K562 (cell line): ENCODE data around the gene PACS1. TPM values are rescaled to one million over a fixed set of nuclear protein-coding genes. Genes with fewer than 3 reads are reported as not detected.

ENCODE experiments used
- ATAC-seq: fragments of 200-7000 bp; cut with Tn5 transposase; 3 replicates; pipeline ENCODE4 v1.9.1; 2020; ENCODE audit warnings: moderate library complexity
- BruUV-seq: library from RNA; stranded (reverse); fragments of 400-500 nt; replicated peaks from 2 replicates; lab custom pipeline; 2021; lab: Mats Ljungman, UMichigan
- CTCF ChIA-PET: fragments of 300-600 bp; formaldehyde crosslinking; extraction: SDS; loops from one replicate; lab custom pipeline; 2021; ENCODE audit warnings: low intra/inter-chr PET ratio; lab: Yijun Ruan, JAX
- POLR2A ChIA-PET: fragments of 300-600, 350-650 bp; sonication (Branson Sonifier 250); formaldehyde crosslinking; extraction: SDS; loops from one replicate; lab custom pipeline; 2021; ENCODE audit warnings: antibody characterized with exemption, inconsistent platforms; lab: Yijun Ruan, JAX
- DNase-seq, 4 experiments: peaks; one replicate each; pipeline versions ENCODE4 v3.0.0 to v3.0.0-alpha.2; 2011 to 2018; ENCODE audit warnings: low spot score in 3 of 4, mixed read lengths in 3 of 4; ENCODE audit errors: extremely low read depth in 1 of 4
- FAIRE-seq: peaks from 2 replicates; lab custom pipeline; 2011; peaks lifted over from hg19 to GRCh38; lab: Jason Lieb, UNC
- H2AFZ ChIP-seq: 2 replicates; pipeline ENCODE4 v1.6.0; 2011; ENCODE audit warnings: low read depth, low read length, control low read depth, inconsistent platforms
- H3K27ac ChIP-seq: fragments of 200-600 bp; 3 replicates; pipeline ENCODE4 v1.8.0; 2011; ENCODE audit warnings: low read depth, mild to moderate bottlenecking, control low read depth, inconsistent platforms, low read length, moderate library complexity, mixed read lengths; ENCODE audit errors: extremely low read depth
- H3K27me3 ChIP-seq, 2 experiments: fragments of 300-600 bp in 1 of 2; 2 replicates in 1 of 2; 3 replicates in 1 of 2; pipeline versions ENCODE4 v1.6.0 to v1.8.0; 2011; ENCODE audit warnings: inconsistent platforms in 2 of 2, low read length in 2 of 2, mild to moderate bottlenecking in 1 of 2, mixed read lengths in 1 of 2, moderate library complexity in 1 of 2; ENCODE audit not compliant: control insufficient read depth in 2 of 2, insufficient read depth in 2 of 2
- H3K36me3 ChIP-seq: fragments of 300-600 bp; 3 replicates; pipeline ENCODE4 v1.8.0; 2011; ENCODE audit warnings: mild to moderate bottlenecking, low read length, inconsistent platforms; ENCODE audit not compliant: control insufficient read depth, insufficient read depth
- H3K4me1 ChIP-seq, 2 experiments: fragments of 200-600 bp in 1 of 2; replicated peaks in 1 of 2; 2 replicates in 1 of 2; 3 replicates in 1 of 2; pipeline versions ENCODE4 v1.5.1 to v1.8.0; 2011; ENCODE audit warnings: inconsistent platforms in 2 of 2, low read length in 2 of 2, mild to moderate bottlenecking in 1 of 2, mixed read lengths in 1 of 2, moderate library complexity in 1 of 2; ENCODE audit not compliant: control insufficient read depth in 2 of 2, insufficient read depth in 2 of 2
- H3K4me2 ChIP-seq: 2 replicates; pipeline ENCODE4 v1.6.1; 2011; ENCODE audit warnings: low read length, control low read depth, inconsistent platforms, mixed read lengths; ENCODE audit not compliant: insufficient read depth
- H3K4me3 ChIP-seq: fragments of 200-600 bp; sonication (generic), shearing (Covaris generic); 2 replicates; pipeline ENCODE4 v1.5.1; 2016; ENCODE audit warnings: control low read depth, inconsistent platforms
- H3K79me2 ChIP-seq: fragments of 200-600 bp; 3 replicates; pipeline ENCODE4 v1.8.0; 2011; ENCODE audit warnings: low read length, inconsistent platforms; ENCODE audit not compliant: control insufficient read depth, insufficient read depth
- H3K9ac ChIP-seq, 2 experiments: 2 replicates each; pipeline versions ENCODE4 v1.6.0 to v1.6.1; 2011; ENCODE audit warnings: low read depth in 2 of 2, low read length in 2 of 2, control low read depth in 1 of 2, inconsistent platforms in 1 of 2, mild to moderate bottlenecking in 1 of 2, mixed read lengths in 1 of 2; ENCODE audit not compliant: insufficient read depth in 1 of 2
- H3K9me1 ChIP-seq: one replicate; pipeline ENCODE4 v1.6.0; 2011; ENCODE audit warnings: inconsistent platforms, mild to moderate bottlenecking, low read length, moderate library complexity; ENCODE audit not compliant: control insufficient read depth, insufficient read depth
- H3K9me3 ChIP-seq: replicated peaks from 2 replicates; pipeline ENCODE4 v1.5.1; 2011; ENCODE audit warnings: low read depth, low read length, inconsistent platforms; ENCODE audit not compliant: control insufficient read depth, insufficient read depth
- H4K20me1 ChIP-seq: replicated peaks from 2 replicates; pipeline ENCODE4 v1.6.1; 2011; ENCODE audit warnings: low read length, inconsistent platforms, mixed read lengths; ENCODE audit not compliant: control insufficient read depth, insufficient read depth
- SETDB1 ChIP-seq: IDR thresholded peaks from one replicate; pipeline ENCODE4 v1.6.1; 2012; ENCODE audit warnings: low read length, control low read depth, inconsistent platforms
- ZBTB40 ChIP-seq, 2 experiments: fragments of 450-650 bp in 1 of 2; sonication (generic) in 1 of 2; formaldehyde crosslinking in 1 of 2; IDR thresholded peaks; 2 replicates each; pipeline versions ENCODE4 v1.7.1 to v1.9.0; 2016 to 2022; ENCODE audit warnings: inconsistent platforms in 1 of 2, mild to moderate bottlenecking in 1 of 2, missing genetic modification reagents in 1 of 2
- WGBS: fragments of 100-300 bp; shearing (Covaris generic); methylation state at CpG from one replicate; pipeline ENCODE4 v1.1.6; 2016; ENCODE audit warnings: low coverage, mixed read lengths; ENCODE audit not compliant: insufficient coverage; ENCODE audit errors: missing lambda C conversion rate; 5-methylcytosine and 5-hydroxymethylcytosine counted together
- in situ Hi-C: fragments of 300-500 bp; cut with MboI; formaldehyde crosslinking; loops from 4 replicates; pipeline ENCODE4 v1.15.0; 2018; ENCODE audit warnings: inconsistent platforms, mixed read lengths
- intact Hi-C: fragments of 100-400 bp; cut with micrococcal nuclease; formaldehyde crosslinking; loops from 2 replicates; pipeline ENCODE4 v1.14.2; 2022
- polyA plus RNA-seq, 8 experiments: library from polyadenylated mRNA; depleted of rRNA in 4 of 8; stranded (reverse) in 5 of 8; unstranded in 3 of 8; fragments of >200 nt; fragmentation: Nextera tagmentation in 2 of 8; fragmentation: Illumina TruSeq in 1 of 8; extraction: Ambion mirVana in 2 of 8; extraction: Trizol in 1 of 8; gene quantifications; 2 replicates each; pipeline versions ENCODE4 v1.2.1 to v1.2.3, GENCODE V29; 2011 to 2014; ENCODE audit warnings: inconsistent platforms in 1 of 8, missing spikeins in 1 of 8
- total RNA-seq, 7 experiments: library from RNA; depleted of rRNA in 6 of 7; stranded (reverse); fragments of >200 nt in 6 of 7; fragmentation: Illumina TruSeq in 2 of 7; extraction: Trizol in 2 of 7; gene quantifications; 2 replicates each; pipeline versions ENCODE4 v1.2.1 to v1.2.3, GENCODE V29; 2011 to 2021; ENCODE audit warnings: low replicate concordance in 1 of 7

The PACS1 gene
- total and polyA plus RNA-seq, 9 of the 15 experiments (the other 6 are each of a cell fraction or from before 2014, with no cell fraction given), result 0.34 to 28.1 (median 8.5) TPM

- no TSS peak for BruUV-seq
- Histone ChIP-seq H3K36me3 (no peaks in the 10 kb centered on the region), H3K9me3 (peaks cover 3% of the 10 kb centered on the region; the same call in 1 of the 2 replicates), H3K27ac (no peak overlapping the region), H4K20me1 (no peaks in the 10 kb centered on the region), H3K79me2 (no peaks in the 10 kb centered on the region), H3K4me3 (no peak overlapping the region), H3K9ac (no peak overlapping the region), H2AFZ (no peak overlapping the region), H3K27me3 (peaks cover 2 to 5% of the 10 kb centered on the region in 2 experiments; a peak in 3 of 5 replicates), H3K4me2 (no peak overlapping the region), H3K4me1 (no peaks in the 10 kb centered on the region), H3K9me1 (no peaks in the 10 kb centered on the region)
- ATAC-seq, result no peak
- DNase-seq, result no peak
- intact Hi-C loops, result no loop called here
- CTCF ChIA-PET, result no interaction called here
- POLR2A ChIA-PET, result interaction anchor here (0.6 kb wide), 1 partner anchor 133 kb away, joined by 3 read pairs; the partner anchor contains the start of gene FOSL1
- FAIRE-seq, result no peak
- in situ Hi-C loops, result no loop called here
- 25% methylated on average over 8 of the region's 8 CpGs for WGBS
- TF ChIP-seq SETDB1, result no peak
- peak; percentile 97 for TF ChIP-seq ZBTB40 (IDR thresholded peaks at IDR 0.05)
- peak; percentile 96 for TF ChIP-seq ZBTB40 (CRISPR knock-in tag; IDR thresholded peaks at IDR 0.05)
Measured at GRCh38 chr11:66032957-66033735, 36.9 kb upstream of the PACS1 start.
